OCI-LY1 (cell line): ENCODE results near the gene CAPN2.

ENCODE experiments used
- EZH2 ChIP-seq: fragments of 200-600 bp; sonication (generic), shearing (Covaris generic); IDR thresholded peaks from 2 replicates; pipeline ENCODE4 v1.8.0; 2017; ENCODE audit warnings: borderline replicate concordance, mixed run types, mild to moderate bottlenecking, antibody characterized with exemption, low read length, moderate library complexity, mixed read lengths
- TF ChIP-seq, protein P1 (sequence below): fragments of 200-600 bp; sonication (generic), shearing (Covaris generic); IDR thresholded peaks from 2 replicates; pipeline ENCODE4 v1.5.1; 2017; ENCODE audit warnings: mild to moderate bottlenecking, antibody characterized with exemption, low read length, moderate library complexity, mixed read lengths

DNA sequence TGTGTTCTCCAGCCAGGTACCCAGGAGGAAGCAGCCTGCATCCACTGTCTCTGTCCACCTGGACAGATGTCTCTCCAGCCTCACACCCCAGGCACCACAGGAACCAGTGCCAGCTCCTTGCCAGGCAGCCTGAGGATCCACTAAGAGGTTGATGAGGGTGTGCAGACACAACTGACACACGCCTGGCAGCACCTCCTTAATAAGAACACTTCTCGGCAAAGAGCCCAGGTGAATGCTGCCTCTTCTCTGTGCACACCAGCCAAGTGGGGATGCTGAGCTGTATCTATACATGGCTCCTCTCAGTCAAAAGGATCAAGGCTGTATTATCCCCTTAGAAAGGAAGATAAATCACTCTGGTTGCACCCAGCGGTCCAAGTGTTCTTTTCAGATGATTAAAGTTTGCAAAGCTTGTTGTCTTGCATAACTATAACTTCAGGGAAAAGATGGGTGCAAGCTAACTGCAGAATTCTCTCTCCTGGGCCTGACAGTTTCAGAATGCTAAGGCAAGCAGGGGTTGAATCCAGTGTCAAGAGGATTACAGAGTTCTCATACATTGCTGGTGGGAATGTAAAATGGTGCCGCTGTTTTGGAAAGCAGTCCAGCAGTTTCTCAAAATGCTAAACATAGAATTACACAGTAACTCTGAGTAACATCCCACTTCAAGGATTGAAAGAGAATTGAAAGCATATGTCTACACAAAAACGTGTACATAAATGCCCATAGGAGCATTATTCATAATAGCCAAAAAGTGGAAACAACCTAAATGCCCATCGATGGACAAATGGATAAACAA lies 43.1 kb upstream of the CAPN2 start:
- TF ChIP-seq EZH2, result no peak
- TF ChIP-seq, protein P1, sequence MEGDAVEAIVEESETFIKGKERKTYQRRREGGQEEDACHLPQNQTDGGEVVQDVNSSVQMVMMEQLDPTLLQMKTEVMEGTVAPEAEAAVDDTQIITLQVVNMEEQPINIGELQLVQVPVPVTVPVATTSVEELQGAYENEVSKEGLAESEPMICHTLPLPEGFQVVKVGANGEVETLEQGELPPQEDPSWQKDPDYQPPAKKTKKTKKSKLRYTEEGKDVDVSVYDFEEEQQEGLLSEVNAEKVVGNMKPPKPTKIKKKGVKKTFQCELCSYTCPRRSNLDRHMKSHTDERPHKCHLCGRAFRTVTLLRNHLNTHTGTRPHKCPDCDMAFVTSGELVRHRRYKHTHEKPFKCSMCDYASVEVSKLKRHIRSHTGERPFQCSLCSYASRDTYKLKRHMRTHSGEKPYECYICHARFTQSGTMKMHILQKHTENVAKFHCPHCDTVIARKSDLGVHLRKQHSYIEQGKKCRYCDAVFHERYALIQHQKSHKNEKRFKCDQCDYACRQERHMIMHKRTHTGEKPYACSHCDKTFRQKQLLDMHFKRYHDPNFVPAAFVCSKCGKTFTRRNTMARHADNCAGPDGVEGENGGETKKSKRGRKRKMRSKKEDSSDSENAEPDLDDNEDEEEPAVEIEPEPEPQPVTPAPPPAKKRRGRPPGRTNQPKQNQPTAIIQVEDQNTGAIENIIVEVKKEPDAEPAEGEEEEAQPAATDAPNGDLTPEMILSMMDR, result no peak
